ENCODE measurements around the gene SCN9A. TPM values are rescaled to one million over a fixed set of nuclear protein-coding genes. Genes with fewer than 3 reads are reported as not detected.
A peak's percentile ranks its signal among the peaks of the same experiment; 100 is the strongest.

Gene SCN9A
- total and polyA plus RNA-seq, 4 donors = 1.5 to 46.4 (median 7.2) TPM

DNA sequence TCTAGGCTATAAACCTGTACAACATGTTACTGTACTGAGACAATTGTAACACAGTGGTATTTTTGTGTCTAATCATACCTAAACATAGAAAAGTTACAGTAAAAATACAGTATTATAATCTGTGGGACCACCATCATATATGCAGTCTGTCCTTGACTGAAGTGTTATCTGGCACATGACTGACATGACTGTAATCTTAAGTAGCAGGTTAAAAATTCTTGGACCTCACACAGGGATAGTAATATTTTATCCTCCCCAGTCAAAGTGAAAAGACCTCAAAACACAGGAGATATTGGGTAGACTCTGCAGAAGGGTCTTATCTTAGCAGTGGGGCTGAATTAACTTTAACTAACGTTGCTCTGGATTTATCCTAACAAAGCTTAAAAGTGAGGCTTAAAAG lies 4.9 kb upstream of the SCN9A start:
- H3K4me3 ChIP-seq = no peak overlapping the region
- TF ChIP-seq, protein P1, sequence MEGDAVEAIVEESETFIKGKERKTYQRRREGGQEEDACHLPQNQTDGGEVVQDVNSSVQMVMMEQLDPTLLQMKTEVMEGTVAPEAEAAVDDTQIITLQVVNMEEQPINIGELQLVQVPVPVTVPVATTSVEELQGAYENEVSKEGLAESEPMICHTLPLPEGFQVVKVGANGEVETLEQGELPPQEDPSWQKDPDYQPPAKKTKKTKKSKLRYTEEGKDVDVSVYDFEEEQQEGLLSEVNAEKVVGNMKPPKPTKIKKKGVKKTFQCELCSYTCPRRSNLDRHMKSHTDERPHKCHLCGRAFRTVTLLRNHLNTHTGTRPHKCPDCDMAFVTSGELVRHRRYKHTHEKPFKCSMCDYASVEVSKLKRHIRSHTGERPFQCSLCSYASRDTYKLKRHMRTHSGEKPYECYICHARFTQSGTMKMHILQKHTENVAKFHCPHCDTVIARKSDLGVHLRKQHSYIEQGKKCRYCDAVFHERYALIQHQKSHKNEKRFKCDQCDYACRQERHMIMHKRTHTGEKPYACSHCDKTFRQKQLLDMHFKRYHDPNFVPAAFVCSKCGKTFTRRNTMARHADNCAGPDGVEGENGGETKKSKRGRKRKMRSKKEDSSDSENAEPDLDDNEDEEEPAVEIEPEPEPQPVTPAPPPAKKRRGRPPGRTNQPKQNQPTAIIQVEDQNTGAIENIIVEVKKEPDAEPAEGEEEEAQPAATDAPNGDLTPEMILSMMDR (IDR thresholded peaks at IDR 0.05; ENCODE audit: control extremely low read depth, extremely low read depth) = no peak
- H3K9ac ChIP-seq (ENCODE audit: insufficient read depth in 1 of 2, low read length in 2 of 2) = no peak overlapping the region
- peaks cover 0 to 4% (median 0%) of the 10 kb centered on the region in 5 donors for H3K4me1 ChIP-seq (ENCODE audit: control insufficient read depth in 5 of 5, insufficient read depth in 5 of 5, low read length in 5 of 5)
- H3K36me3 ChIP-seq (ENCODE audit: control insufficient read depth in 4 of 4, insufficient read depth in 4 of 4, low read length in 4 of 4) = no peaks in the 10 kb centered on the region
- no peak for ATAC-seq (ENCODE audit: insufficient read depth, low FRiP score)
- 60 to 68% methylated on average over 1 of the region's 1 CpG for WGBS, 2 donors
- no peak overlapping the region for H3K27ac ChIP-seq (ENCODE audit: low read depth in 1 of 2, low read length in 1 of 2)
- DNase-seq = no peak
- H3K9me3 ChIP-seq (ENCODE audit: control insufficient read depth in 4 of 4, insufficient read depth in 3 of 4, low read length in 3 of 4) = no peaks in the 10 kb centered on the region
- H3K27me3 ChIP-seq (ENCODE audit: control insufficient read depth in 3 of 3, insufficient read depth in 3 of 3, low read length in 2 of 3) = no peaks in the 10 kb centered on the region

DNA sequence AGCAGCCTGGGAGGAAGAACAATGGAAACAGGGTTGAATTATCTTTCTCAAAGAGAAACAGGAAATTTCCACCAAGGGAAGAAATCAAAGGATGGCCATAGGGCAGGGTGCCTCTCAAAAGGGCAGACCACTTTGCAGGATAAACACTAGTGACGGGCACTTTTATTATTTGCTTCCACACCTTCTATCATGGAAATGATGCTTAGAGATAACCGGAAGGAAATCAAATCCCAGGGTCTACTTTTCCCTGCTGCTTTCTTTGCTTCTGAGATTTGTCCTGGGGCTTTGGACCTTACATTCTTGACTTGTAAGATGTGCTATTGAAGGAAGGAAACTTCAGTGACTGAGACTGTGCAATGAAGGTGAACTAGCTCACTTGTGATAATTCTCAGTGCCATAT lies 1.1 kb upstream of the SCN9A start:
- H3K9me3 ChIP-seq (ENCODE audit: control insufficient read depth in 4 of 4, insufficient read depth in 3 of 4, low read length in 3 of 4) = no peaks in the 10 kb centered on the region
- 46 to 66% methylated on average over 2 of the region's 2 CpGs for WGBS, 2 donors
- H3K4me3 ChIP-seq = no peak overlapping the region
- ATAC-seq (ENCODE audit: insufficient read depth, low FRiP score) = no peak
- no peaks in the 10 kb centered on the region for H3K27me3 ChIP-seq (ENCODE audit: control insufficient read depth in 3 of 3, insufficient read depth in 3 of 3, low read length in 2 of 3)
- no peak overlapping the region for H3K27ac ChIP-seq (ENCODE audit: low read depth in 1 of 2, low read length in 1 of 2)
- no peaks in the 10 kb centered on the region for H3K36me3 ChIP-seq (ENCODE audit: control insufficient read depth in 4 of 4, insufficient read depth in 4 of 4, low read length in 4 of 4)
- TF ChIP-seq, protein P1 (IDR thresholded peaks at IDR 0.05; ENCODE audit: control extremely low read depth, extremely low read depth) = no peak
- no peak overlapping the region for H3K9ac ChIP-seq (ENCODE audit: insufficient read depth in 1 of 2, low read length in 2 of 2)
- DNase-seq = no peak
- H3K4me1 ChIP-seq (ENCODE audit: control insufficient read depth in 5 of 5, insufficient read depth in 5 of 5, low read length in 5 of 5) = peaks cover 0 to 14% (median 0%) of the 10 kb centered on the region in 5 donors

DNA sequence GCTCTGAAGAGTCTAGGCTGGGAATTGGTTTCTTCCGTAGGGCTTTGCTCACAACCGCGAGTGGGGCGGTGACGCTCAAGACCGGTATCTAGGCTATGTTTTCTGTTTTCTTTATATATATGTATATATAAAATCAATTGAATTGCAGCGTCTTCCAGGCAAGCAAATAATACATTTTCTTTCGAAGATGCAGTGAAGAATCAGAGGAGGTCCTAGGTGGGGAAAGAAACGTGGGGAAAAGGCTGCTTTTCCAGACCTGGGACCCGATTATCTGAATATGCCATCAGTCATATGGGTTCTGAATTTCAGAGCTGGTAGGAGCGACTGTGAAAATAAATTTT lies 714 bp upstream of the SCN9A start:
- TF ChIP-seq, protein P1 (IDR thresholded peaks at IDR 0.05; ENCODE audit: control extremely low read depth, extremely low read depth) = no peak
- Histone ChIP-seq H3K4me1 (ENCODE audit: control insufficient read depth in 5 of 5, insufficient read depth in 5 of 5, low read length in 5 of 5) (peaks cover 0 to 14% (median 0%) of the 10 kb centered on the region in 5 donors), H3K27me3 (ENCODE audit: control insufficient read depth in 3 of 3, insufficient read depth in 3 of 3, low read length in 2 of 3) (no peaks in the 10 kb centered on the region), H3K9ac (ENCODE audit: insufficient read depth in 1 of 2, low read length in 2 of 2) (peak overlapping the region; percentile 40 to 50), H3K27ac (ENCODE audit: low read depth in 1 of 2, low read length in 1 of 2) (peak overlapping the region in 1 of 2 donors; percentile 40), H3K4me3 (peak overlapping the region; percentile 33), H3K9me3 (ENCODE audit: control insufficient read depth in 4 of 4, insufficient read depth in 3 of 4, low read length in 3 of 4) (no peaks in the 10 kb centered on the region), H3K36me3 (ENCODE audit: control insufficient read depth in 4 of 4, insufficient read depth in 4 of 4, low read length in 4 of 4) (no peaks in the 10 kb centered on the region)
- ATAC-seq (ENCODE audit: insufficient read depth, low FRiP score) = no peak
- 7% methylated on average over 11 of the region's 11 CpGs for WGBS, 2 donors
- DNase-seq = peak in 1 of 3 donors; percentile 10

DNA sequence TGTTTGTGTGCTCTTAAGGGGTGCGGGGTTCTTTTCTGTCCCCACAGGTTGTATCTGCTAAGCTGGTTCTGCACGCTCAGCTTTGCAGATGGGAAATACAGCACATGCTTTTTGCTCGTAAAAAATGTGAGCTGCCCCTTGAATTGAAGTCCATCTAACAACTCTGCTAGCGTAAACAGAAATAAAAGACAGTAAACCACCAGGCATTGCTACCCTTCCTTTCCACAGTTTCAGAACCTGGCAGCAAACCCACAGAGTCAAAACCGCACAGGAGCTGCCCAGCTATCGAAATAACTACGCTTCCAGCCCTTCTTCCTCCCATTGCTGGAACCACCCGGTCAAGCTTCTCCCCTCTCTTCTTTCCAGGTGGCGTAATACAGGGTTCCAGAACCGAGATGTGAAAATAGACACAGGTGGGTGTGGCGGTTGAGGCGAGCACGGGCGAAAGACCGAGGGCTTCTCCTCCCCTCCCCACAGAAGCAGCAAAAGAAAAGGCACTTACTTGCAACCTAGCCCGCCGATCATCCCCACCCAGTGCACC lies 479 bp downstream of the SCN9A start:
- peak; percentile 34 for ATAC-seq (ENCODE audit: insufficient read depth, low FRiP score)
- H3K9ac ChIP-seq (ENCODE audit: insufficient read depth in 1 of 2, low read length in 2 of 2) = peak overlapping the region in 1 of 2 donors; percentile 50
- H3K4me3 ChIP-seq = peak overlapping the region; percentile 64
- DNase-seq = peak; percentile 18 to 50 (median 48)
- WGBS, 2 donors = 0 to 1% methylated on average over 17 of the region's 17 CpGs
- H3K4me1 ChIP-seq (ENCODE audit: control insufficient read depth in 5 of 5, insufficient read depth in 5 of 5, low read length in 5 of 5) = peaks cover 0 to 14% (median 0%) of the 10 kb centered on the region in 5 donors
- TF ChIP-seq, protein P1 (IDR thresholded peaks at IDR 0.05; ENCODE audit: control extremely low read depth, extremely low read depth) = no peak
- H3K36me3 ChIP-seq (ENCODE audit: control insufficient read depth in 4 of 4, insufficient read depth in 4 of 4, low read length in 4 of 4) = no peaks in the 10 kb centered on the region
- no peaks in the 10 kb centered on the region for H3K9me3 ChIP-seq (ENCODE audit: control insufficient read depth in 4 of 4, insufficient read depth in 3 of 4, low read length in 3 of 4)
- H3K27ac ChIP-seq (ENCODE audit: low read depth in 1 of 2, low read length in 1 of 2) = peak overlapping the region in 1 of 2 donors; percentile 85
- no peaks in the 10 kb centered on the region for H3K27me3 ChIP-seq (ENCODE audit: control insufficient read depth in 3 of 3, insufficient read depth in 3 of 3, low read length in 2 of 3)

Data from lung (tissue), 12 donors.